Endothelial cell of umbilical vein (primary cell): Measurements from ENCODE around the gene DNAJC11. TPM values are rescaled to one million over a fixed set of nuclear protein-coding genes. Genes with fewer than 3 reads are reported as not detected.

Experiments
- BruUV-seq: library from RNA; stranded (reverse); fragments of 400-500 nt; replicated peaks from 2 replicates; lab custom pipeline; 2021; lab: Mats Ljungman, UMichigan
- CTCF ChIA-PET: fragments of 300-600, 350-600 bp; sonication (Branson Sonifier 250); formaldehyde crosslinking; loops from one replicate; lab custom pipeline; 2021; ENCODE audit warnings: antibody characterized with exemption, inconsistent platforms; lab: Charles Lee
- POLR2A ChIA-PET: fragments of 300-600, 350-600 bp; sonication (Branson Sonifier 250); formaldehyde crosslinking; loops from one replicate; lab custom pipeline; 2021; ENCODE audit warnings: antibody characterized with exemption, inconsistent platforms; lab: Charles Lee
- DNase-seq: peaks from one replicate; pipeline ENCODE4 v3.0.0-alpha.2; 2011; ENCODE audit warnings: low read depth, low spot score
- FAIRE-seq: peaks from 2 replicates; lab custom pipeline; 2011; peaks lifted over from hg19 to GRCh38; lab: Jason Lieb, UNC
- H2AFZ ChIP-seq: 2 replicates; pipeline ENCODE4 v1.6.0; 2012; ENCODE audit warnings: low read depth, low read length, control low read depth, inconsistent platforms
- H3K27ac ChIP-seq: 2 replicates; pipeline ENCODE4 v1.5.1; 2011; ENCODE audit warnings: low read depth, mild to moderate bottlenecking, control low read depth, low read length, moderate library complexity; ENCODE audit not compliant: insufficient read depth
- H3K27me3 ChIP-seq, 2 experiments: 2 replicates each; pipeline versions ENCODE4 v1.6.0 to v1.6.1; 2011; ENCODE audit warnings: low read length in 2 of 2, mixed read lengths in 1 of 2; ENCODE audit not compliant: control insufficient read depth in 2 of 2, insufficient read depth in 2 of 2
- H3K36me3 ChIP-seq, 2 experiments: 2 replicates in 1 of 2; 3 replicates in 1 of 2; pipeline ENCODE4 v1.5.1; 2011; ENCODE audit warnings: low read length in 2 of 2, mild to moderate bottlenecking in 1 of 2, moderate library complexity in 1 of 2; ENCODE audit not compliant: control insufficient read depth in 2 of 2, insufficient read depth in 2 of 2; ENCODE audit errors: extremely low read depth in 1 of 2
- H3K4me1 ChIP-seq: 3 replicates; pipeline ENCODE4 v1.5.1; 2011; ENCODE audit warnings: mild to moderate bottlenecking, low read length; ENCODE audit not compliant: control insufficient read depth, insufficient read depth; ENCODE audit errors: extremely low read depth
- H3K4me2 ChIP-seq: 2 replicates; pipeline ENCODE4 v1.6.1; 2011; ENCODE audit warnings: low read length, control low read depth, mixed read lengths; ENCODE audit not compliant: insufficient read depth
- H3K4me3 ChIP-seq, 3 experiments: fragments of 200-600 bp in 1 of 3; sonication (generic), shearing (Covaris generic) in 1 of 3; replicated peaks in 1 of 3; 2 replicates each; pipeline ENCODE4 v1.5.1; 2011 to 2016; ENCODE audit warnings: control low read depth in 3 of 3, low read length in 3 of 3, mild to moderate bottlenecking in 2 of 3, inconsistent platforms in 1 of 3, low read depth in 1 of 3, moderate library complexity in 1 of 3; ENCODE audit not compliant: insufficient read depth in 1 of 3
- H3K79me2 ChIP-seq: 2 replicates; pipeline ENCODE4 v1.6.0; 2012; ENCODE audit warnings: low read length, inconsistent platforms; ENCODE audit not compliant: control insufficient read depth, insufficient read depth
- H3K9ac ChIP-seq: replicated peaks from 2 replicates; pipeline ENCODE3; 2011; ENCODE audit warnings: low read length, control low read depth; ENCODE audit not compliant: insufficient read depth; ENCODE audit errors: extremely low read depth
- H3K9me1 ChIP-seq: replicated peaks from 3 replicates; pipeline ENCODE4 v1.6.0; 2011; ENCODE audit warnings: mild to moderate bottlenecking, low read length; ENCODE audit not compliant: control insufficient read depth, insufficient read depth; ENCODE audit errors: extremely low read depth
- H3K9me3 ChIP-seq: replicated peaks from 2 replicates; pipeline ENCODE4 v1.5.1; 2012; ENCODE audit warnings: low read length, inconsistent platforms; ENCODE audit not compliant: control insufficient read depth, insufficient read depth
- H4K20me1 ChIP-seq: replicated peaks from 2 replicates; pipeline ENCODE3; 2011; ENCODE audit warnings: mild to moderate bottlenecking, low read length; ENCODE audit not compliant: control insufficient read depth, insufficient read depth; ENCODE audit errors: extremely low read depth
- EZH2 ChIP-seq: IDR thresholded peaks from 2 replicates; pipeline ENCODE4 v1.6.1; 2012; ENCODE audit warnings: borderline replicate concordance, low read depth, mild to moderate bottlenecking, moderate library complexity, low read length, inconsistent platforms; ENCODE audit not compliant: severe bottlenecking
- GATA2 ChIP-seq: IDR thresholded peaks from 2 replicates; pipeline ENCODE4 v1.7.0; 2011; ENCODE audit warnings: low read depth, mild to moderate bottlenecking, moderate library complexity, mixed read lengths, low read length; ENCODE audit not compliant: insufficient read length, insufficient read depth
- MYC ChIP-seq: IDR thresholded peaks from one replicate; pipeline ENCODE4 v1.6.1; 2011; ENCODE audit warnings: mild to moderate bottlenecking, low read depth, low read length
- dilution Hi-C: fragments of 300-500 bp; cut with MboI; formaldehyde crosslinking; loops from one replicate; pipeline ENCODE4 v1.15.0; 2019; ENCODE audit warnings: low sequenced_read_pairs; ENCODE audit not compliant: extremely low pct_ligation_motif_present
- intact Hi-C: fragments of 100-400 bp; cut with micrococcal nuclease; formaldehyde crosslinking; loops from one replicate; pipeline ENCODE4 v1.10.0; 2022
- polyA plus RNA-seq, 4 experiments: library from polyadenylated mRNA; depleted of rRNA in 3 of 4; stranded (reverse) in 3 of 4; unstranded in 1 of 4; fragments of >200 nt; gene quantifications; 2 replicates each; pipeline versions ENCODE4 v1.2.1 to v1.2.3, GENCODE V29; 2011 to 2012; ENCODE audit warnings: missing spikeins in 1 of 4
- total RNA-seq: library from RNA; stranded (reverse); gene quantifications from 2 replicates; pipeline ENCODE4 v1.2.3, GENCODE V29; 2021
- TF ChIP-seq, protein P1 (sequence below): IDR thresholded peaks from 2 replicates; pipeline ENCODE4 v1.6.1; 2011; ENCODE audit not compliant: insufficient read depth, insufficient read length
- TF ChIP-seq, protein P2 (sequence below), 2 donors: IDR thresholded peaks; 1 replicate in 1 of 2; 2 replicates in 1 of 2; pipeline ENCODE4 v1.5.1; 2011; ENCODE audit warnings: low read length in 2 of 2, mild to moderate bottlenecking in 2 of 2, moderate library complexity in 2 of 2, control low read depth in 1 of 2, inconsistent platforms in 1 of 2, low read depth in 1 of 2; ENCODE audit not compliant: insufficient read depth in 1 of 2; ENCODE audit errors: extremely low read depth in 1 of 2

The DNAJC11 gene
- total and polyA plus RNA-seq, 2 donors (not counting 3 experiments of a cell fraction or from before 2014, with no cell fraction given): 31.1 to 64.3 TPM

DNA sequence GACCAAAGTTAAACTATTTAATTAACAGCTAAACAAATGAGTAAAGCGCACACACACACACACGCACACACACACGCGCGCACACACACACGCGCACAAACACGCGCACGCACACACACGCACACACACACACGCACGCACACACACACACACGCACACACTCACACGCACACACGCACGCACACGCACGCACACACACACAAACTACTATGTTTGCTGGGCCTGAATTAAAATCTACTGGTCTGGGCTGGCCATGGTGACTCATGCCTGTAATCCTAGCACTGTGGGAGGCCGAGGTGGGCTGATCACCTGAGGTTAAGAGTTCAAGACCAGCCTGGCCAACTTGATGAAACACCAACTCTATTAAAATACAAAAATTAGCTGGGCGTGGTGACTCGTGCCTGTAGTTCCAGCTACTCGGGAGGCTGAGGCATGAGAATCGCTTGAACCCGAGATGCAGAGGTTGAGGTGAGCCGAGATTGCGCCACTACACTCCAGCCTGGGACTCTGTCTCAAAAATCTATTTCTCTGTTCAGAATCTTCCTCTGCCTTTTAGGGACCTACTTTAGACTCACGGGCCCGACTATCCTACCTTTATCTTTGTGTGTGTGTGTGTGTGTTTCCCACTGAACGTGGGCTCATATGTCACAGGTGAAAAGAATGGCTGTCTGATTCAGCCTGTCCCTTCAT is 37.5 kb upstream of the DNAJC11 start:
- Histone ChIP-seq H3K9me1 (no peaks in the 10 kb centered on the region), H3K27me3 (no peaks in the 10 kb centered on the region), H3K36me3 (no peaks in the 10 kb centered on the region), H3K79me2 (no peaks in the 10 kb centered on the region), H3K4me3 (no peak overlapping the region), H4K20me1 (no peaks in the 10 kb centered on the region), H3K4me1 (peaks cover 8% of the 10 kb centered on the region), H3K9ac (no peak overlapping the region), H3K9me3 (no peaks in the 10 kb centered on the region), H2AFZ (no peak overlapping the region), H3K27ac (no peak overlapping the region), H3K4me2 (no peak overlapping the region)
- no peak for DNase-seq
- POLR2A ChIA-PET: no interaction called here
- BruUV-seq: no TSS peak
- dilution Hi-C loops (no loop called here), intact Hi-C loops (no loop called here)
- no peak for FAIRE-seq
- TF ChIP-seq, protein P1, sequence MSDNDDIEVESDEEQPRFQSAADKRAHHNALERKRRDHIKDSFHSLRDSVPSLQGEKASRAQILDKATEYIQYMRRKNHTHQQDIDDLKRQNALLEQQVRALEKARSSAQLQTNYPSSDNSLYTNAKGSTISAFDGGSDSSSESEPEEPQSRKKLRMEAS: no peak
- TF ChIP-seq, protein P2, sequence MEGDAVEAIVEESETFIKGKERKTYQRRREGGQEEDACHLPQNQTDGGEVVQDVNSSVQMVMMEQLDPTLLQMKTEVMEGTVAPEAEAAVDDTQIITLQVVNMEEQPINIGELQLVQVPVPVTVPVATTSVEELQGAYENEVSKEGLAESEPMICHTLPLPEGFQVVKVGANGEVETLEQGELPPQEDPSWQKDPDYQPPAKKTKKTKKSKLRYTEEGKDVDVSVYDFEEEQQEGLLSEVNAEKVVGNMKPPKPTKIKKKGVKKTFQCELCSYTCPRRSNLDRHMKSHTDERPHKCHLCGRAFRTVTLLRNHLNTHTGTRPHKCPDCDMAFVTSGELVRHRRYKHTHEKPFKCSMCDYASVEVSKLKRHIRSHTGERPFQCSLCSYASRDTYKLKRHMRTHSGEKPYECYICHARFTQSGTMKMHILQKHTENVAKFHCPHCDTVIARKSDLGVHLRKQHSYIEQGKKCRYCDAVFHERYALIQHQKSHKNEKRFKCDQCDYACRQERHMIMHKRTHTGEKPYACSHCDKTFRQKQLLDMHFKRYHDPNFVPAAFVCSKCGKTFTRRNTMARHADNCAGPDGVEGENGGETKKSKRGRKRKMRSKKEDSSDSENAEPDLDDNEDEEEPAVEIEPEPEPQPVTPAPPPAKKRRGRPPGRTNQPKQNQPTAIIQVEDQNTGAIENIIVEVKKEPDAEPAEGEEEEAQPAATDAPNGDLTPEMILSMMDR (IDR thresholded peaks at IDR 0.05; ENCODE audit: extremely low read depth in 1 of 2, insufficient read depth in 1 of 2, low read depth in 1 of 2, low read length in 2 of 2): no peak
- CTCF ChIA-PET: no interaction called here

DNA sequence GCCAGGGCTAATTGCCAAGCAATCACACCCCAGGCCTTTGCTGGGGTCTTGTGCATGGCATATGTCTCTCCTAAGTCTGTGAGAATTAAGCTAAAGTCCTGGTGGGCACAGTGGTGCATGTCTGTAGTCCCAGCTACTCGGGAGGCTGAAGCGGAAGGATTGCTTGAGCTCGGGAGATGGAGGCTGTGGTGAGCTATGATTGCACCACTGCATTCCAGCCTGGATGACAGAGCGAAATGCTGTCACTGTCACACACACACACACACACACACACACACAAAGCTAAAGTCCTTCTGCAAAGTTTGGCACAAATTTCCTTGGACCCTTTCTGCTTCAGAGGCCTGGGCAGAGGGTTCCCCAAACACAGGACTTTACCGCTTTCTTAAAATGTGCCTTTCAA is 31.3 kb upstream of the DNAJC11 start:
- Histone ChIP-seq H3K9ac (no peak overlapping the region), H3K27ac (no peak overlapping the region), H3K9me3 (no peaks in the 10 kb centered on the region), H3K36me3 (no peaks in the 10 kb centered on the region), H3K27me3 (peaks cover 2% of the 10 kb centered on the region in 2 experiments), H3K4me1 (no peaks in the 10 kb centered on the region), H3K79me2 (no peaks in the 10 kb centered on the region), H3K4me2 (no peak overlapping the region), H3K4me3 (no peak overlapping the region), H4K20me1 (no peaks in the 10 kb centered on the region), H2AFZ (no peak overlapping the region), H3K9me1 (no peaks in the 10 kb centered on the region)
- CTCF ChIA-PET: interaction anchor here (2.8 to 3.0 kb wide), 2 partner anchors 13 to 337 kb away, joined by 11 to 13 read pairs; no protein-coding TSS in a partner anchor
- BruUV-seq: no TSS peak
- dilution Hi-C loops: no loop called here
- FAIRE-seq: no peak
- intact Hi-C loops: no loop called here
- DNase-seq: no peak
- POLR2A ChIA-PET: no interaction called here
- no peak for TF ChIP-seq GATA2
- TF ChIP-seq EZH2: no peak
- TF ChIP-seq MYC: no peak
